Right cardiac atrium (tissue), 5 donors: ENCODE data around the gene GAS2L3. TPM values are rescaled to one million over a fixed set of nuclear protein-coding genes. Genes with fewer than 3 reads are reported as not detected.

Experiments
- ATAC-seq, 2 donors: fragments of 200-7000 bp; cut with Tn5 transposase; one replicate each; pipeline versions ENCODE4 v1.8.0 to v1.9.1; 2020; ENCODE audit warnings: moderate library complexity in 2 of 2, mild to moderate bottlenecking in 1 of 2
- DNase-seq, 3 donors: peaks; one replicate each; pipeline ENCODE4 v3.0.0-alpha.2; 2020
- H3K27ac ChIP-seq: one replicate; pipeline ENCODE4 v1.5.1; 2013; ENCODE audit warnings: mild to moderate bottlenecking, low read length, control low read depth, moderate library complexity
- H3K27me3 ChIP-seq: one replicate; pipeline ENCODE4 v1.6.1; 2013; ENCODE audit not compliant: control insufficient read depth, insufficient read depth
- H3K4me1 ChIP-seq: one replicate; pipeline ENCODE4 v1.6.1; 2013; ENCODE audit warnings: low read length; ENCODE audit not compliant: control insufficient read depth, insufficient read depth
- H3K4me3 ChIP-seq: one replicate; pipeline ENCODE4 v1.5.1; 2013; ENCODE audit warnings: low read length, control low read depth
- H3K9me3 ChIP-seq: one replicate; pipeline ENCODE4 v1.6.1; 2013; ENCODE audit warnings: low read length; ENCODE audit not compliant: control insufficient read depth
- WGBS: extraction: QIAGEN DNeasy Blood & Tissue Kit; methylation state at CpG from one replicate; pipeline ENCODE4 v1.1.7; 2013; 5-methylcytosine and 5-hydroxymethylcytosine counted together
- intact Hi-C, 4 donors: fragments of 100-400 bp; cut with DNase I; formaldehyde crosslinking; loops; one replicate each; pipeline versions ENCODE4 v1.11.0 to v1.14.0; 2022 to 2023
- long read RNA-seq, 4 donors: library from polyadenylated mRNA; unstranded; transcript quantifications; one replicate each; pipeline ENCODE4 v2.0.0, GENCODE V29; 2020 to 2021
- polyA plus RNA-seq: library from polyadenylated mRNA; stranded (reverse); fragments of 200-250 nt; gene quantifications from one replicate; pipeline ENCODE4 v1.2.3, GENCODE V29; 2013
- total RNA-seq, 4 donors: library from RNA; stranded (reverse); fragmentation: NEBNext Ultra II Directional; extraction: Animal tissue kit (Norgen Biotek cat#: 25700); gene quantifications; one replicate each; pipeline ENCODE4 v1.2.1, GENCODE V29; 2021
- donor health status: healthy with polysubstance abuse.
- donor health status: DM: no; HTN: yes; CAD: no.
- donor health status: DM: no; HTN: no; CAD: no.
- donor health status: DM: no; HTN: yes; CAD: no; lungs with severe emphysema.
- donor health status: DM: yes; HTN: yes; CAD: no.

GAS2L3 gene
- total RNA-seq (1 to 10 TPM; 3.0 to 3.7 (median 3.3) TPM), polyA plus RNA-seq (1.4 TPM)
- long read RNA-seq, donor 1, partial matches to known transcripts, result 0 of 1 reads
- long read RNA-seq, donor 1, other reads (novel, unspliced or antisense), result 1 of 1 reads
- long read RNA-seq, donor 2, result 0 reads
- long read RNA-seq, donor 3, partial matches to known transcripts, result 0 of 2 reads
- long read RNA-seq, donor 3, other reads (novel, unspliced or antisense), result 2 of 2 reads
- long read RNA-seq, donor 4, result 0 reads

- intact Hi-C loops, result no loop called here
- no peaks in the 10 kb centered on the region for H3K27me3 ChIP-seq
- peak; percentile 92 to 98 (median 96) for DNase-seq
- peak within 1 kb of the TSS; percentile 68 for H3K4me3 ChIP-seq
- WGBS, result 1% methylated on average over 70 of the region's 70 CpGs
- peak within 1 kb of the TSS; percentile 60 for H3K27ac ChIP-seq
- peaks cover 3% of the 10 kb centered on the region for H3K4me1 ChIP-seq
- peak; percentile 99 to 100 for ATAC-seq
- no peaks in the 10 kb centered on the region for H3K9me3 ChIP-seq
Measured at GRCh38 chr12:100573292-100574186, at the start of gene GAS2L3. Gene GAS2L3 (plus strand): TSS chr12:100573684. CDS start chr12:100594905, 21,221 bp downstream.

- intact Hi-C loops, result no loop called here
- no peak for ATAC-seq
- no peak for DNase-seq
- Histone ChIP-seq H3K4me1 (no peaks in the 10 kb centered on the region), H3K4me3 (no peak overlapping the region), H3K9me3 (no peaks in the 10 kb centered on the region), H3K27me3 (no peaks in the 10 kb centered on the region), H3K27ac (no peak overlapping the region)
- 62% methylated on average over 3 of the region's 3 CpGs for WGBS
Measured at GRCh38 chr12:100528034-100528433, 45.5 kb upstream of the GAS2L3 start.

DNA sequence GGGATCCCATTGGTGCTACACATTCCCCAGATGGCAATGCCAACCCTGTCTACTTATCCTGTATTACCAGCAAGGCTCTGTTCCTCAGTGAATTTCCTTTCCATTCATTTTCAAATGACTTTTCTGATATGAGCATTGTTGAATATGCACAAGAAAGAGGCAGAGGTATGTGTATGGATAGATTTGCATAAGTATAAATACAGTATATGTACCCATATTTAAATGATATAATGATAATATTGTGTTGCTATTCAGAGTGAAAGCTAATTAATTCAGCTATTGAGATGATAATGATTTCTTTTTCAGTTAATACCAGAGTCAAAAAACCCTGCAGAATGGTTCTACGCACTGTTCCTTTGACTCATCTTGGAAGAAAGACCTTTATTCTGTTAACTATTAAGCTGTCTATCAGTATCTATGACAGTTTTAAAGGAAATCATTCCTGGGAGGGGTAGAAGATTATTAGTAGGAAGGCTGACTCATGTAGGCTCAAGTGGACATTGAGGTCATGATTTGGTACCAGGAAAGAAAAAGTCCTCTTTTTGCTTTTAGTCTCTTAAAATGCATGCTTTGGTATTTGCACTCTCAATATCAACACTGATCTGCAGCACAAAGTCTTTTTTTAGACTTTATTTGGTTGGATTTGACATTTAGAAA is 44.9 kb upstream of the GAS2L3 start:
- Histone ChIP-seq H3K4me1 (no peaks in the 10 kb centered on the region), H3K27ac (no peak overlapping the region), H3K4me3 (no peak overlapping the region), H3K27me3 (no peaks in the 10 kb centered on the region), H3K9me3 (no peaks in the 10 kb centered on the region)
- DNase-seq (no peak), ATAC-seq (no peak)
- 89% methylated on average over 1 of the region's 1 CpG for WGBS
- intact Hi-C loops, result no loop called here

- H3K27me3 ChIP-seq, result no peaks in the 10 kb centered on the region
- 91% methylated on average over 2 of the region's 2 CpGs for WGBS
Measured at GRCh38 chr12:100529756-100530350, 43.6 kb upstream of the GAS2L3 start.

DNA sequence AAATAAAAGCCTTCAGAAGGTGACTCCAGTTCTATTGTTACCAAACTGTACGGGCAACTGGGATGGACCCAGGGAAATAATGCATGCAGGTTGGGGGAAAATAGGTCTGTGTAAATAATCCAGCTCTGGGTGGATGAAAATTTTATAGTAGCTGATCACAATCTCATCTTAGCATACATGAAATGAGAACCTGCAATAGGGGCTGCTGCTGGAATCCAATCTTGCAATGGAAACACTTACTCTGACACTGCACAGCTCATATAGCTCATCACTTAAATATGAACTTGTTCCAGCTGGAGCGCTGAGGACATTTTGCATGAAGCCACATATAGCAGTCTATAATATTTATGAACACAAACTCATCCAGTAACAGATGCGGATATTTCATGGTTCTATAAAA is 40.1 kb upstream of the GAS2L3 start:
- Histone ChIP-seq H3K9me3 (no peaks in the 10 kb centered on the region), H3K27ac (no peak overlapping the region), H3K27me3 (no peaks in the 10 kb centered on the region), H3K4me3 (no peak overlapping the region), H3K4me1 (no peaks in the 10 kb centered on the region)
- 77% methylated on average over 3 of the region's 3 CpGs for WGBS
- intact Hi-C loops, result no loop called here
- DNase-seq (no peak), ATAC-seq (no peak)

More at GRCh38 chr12:100529756-100530350, 43.6 kb upstream of the GAS2L3 start:
- H3K9me3 ChIP-seq, result no peaks in the 10 kb centered on the region
- intact Hi-C loops, result no loop called here
- H3K4me3 ChIP-seq, result no peak overlapping the region
- no peak overlapping the region for H3K27ac ChIP-seq
- H3K4me1 ChIP-seq, result no peaks in the 10 kb centered on the region
- ATAC-seq (no peak), DNase-seq (no peak)

GRCh38 chr12:100534625-100535227 is 38.8 kb upstream of the GAS2L3 start:
- intact Hi-C loops, result no loop called here
- WGBS, result 74% methylated on average over 6 of the region's 6 CpGs

GRCh38 chr12:100539202-100539601 is 34.3 kb upstream of the GAS2L3 start:
- no peaks in the 10 kb centered on the region for H3K9me3 ChIP-seq
- DNase-seq, result peak in 2 of 3 donors; percentile 38 to 75
- ATAC-seq, result no peak
- H3K27me3 ChIP-seq, result no peaks in the 10 kb centered on the region
- no peaks in the 10 kb centered on the region for H3K4me1 ChIP-seq
- no peak overlapping the region for H3K27ac ChIP-seq
- H3K4me3 ChIP-seq, result no peak overlapping the region
- intact Hi-C loops, result no loop called here
- 29% methylated on average over 2 of the region's 2 CpGs for WGBS

More at GRCh38 chr12:100534625-100535227, 38.8 kb upstream of the GAS2L3 start:
- H3K4me1 ChIP-seq, result no peaks in the 10 kb centered on the region
- H3K9me3 ChIP-seq, result no peaks in the 10 kb centered on the region
- H3K27ac ChIP-seq, result no peak overlapping the region
- H3K4me3 ChIP-seq, result no peak overlapping the region
- no peak for DNase-seq
- no peaks in the 10 kb centered on the region for H3K27me3 ChIP-seq
- ATAC-seq, result no peak

- Histone ChIP-seq H3K4me3 (no peak overlapping the region), H3K27ac (no peak overlapping the region), H3K27me3 (no peaks in the 10 kb centered on the region), H3K4me1 (no peaks in the 10 kb centered on the region), H3K9me3 (no peaks in the 10 kb centered on the region)
- intact Hi-C loops, result no loop called here
- ATAC-seq, result no peak
- 92% methylated on average over 4 of the region's 4 CpGs for WGBS
- no peak for DNase-seq
Measured at GRCh38 chr12:100544165-100544564, 29.3 kb upstream of the GAS2L3 start.

- 93% methylated on average over 1 of the region's 1 CpG for WGBS
- no peak overlapping the region for H3K4me3 ChIP-seq
- H3K27ac ChIP-seq, result no peak overlapping the region
- H3K4me1 ChIP-seq, result no peaks in the 10 kb centered on the region
- H3K27me3 ChIP-seq, result no peaks in the 10 kb centered on the region
- intact Hi-C loops, result no loop called here
- no peaks in the 10 kb centered on the region for H3K9me3 ChIP-seq
- no peak for DNase-seq
- ATAC-seq, result no peak
Measured at GRCh38 chr12:100545092-100545491, 28.4 kb upstream of the GAS2L3 start.

DNA sequence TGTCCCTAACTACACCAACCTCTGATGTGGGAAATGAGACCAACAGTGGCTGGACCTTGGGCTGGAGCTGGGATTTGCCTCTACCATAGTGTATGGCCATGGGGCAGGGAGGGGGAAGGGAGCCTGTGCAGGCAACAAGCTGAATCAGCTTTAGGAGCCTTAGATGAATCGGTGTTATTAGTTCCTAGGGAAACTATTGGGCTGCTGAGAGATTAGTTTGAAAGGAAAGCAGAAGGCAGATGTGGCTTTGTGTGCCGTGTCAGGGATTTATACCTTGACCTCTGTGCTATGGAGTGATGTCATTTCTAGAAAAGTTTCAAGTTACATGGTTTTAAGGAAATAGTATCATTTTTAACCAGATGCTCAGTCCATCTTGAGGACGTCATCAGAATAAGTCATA is 19.5 kb upstream of the GAS2L3 start:
- Histone ChIP-seq H3K27me3 (no peaks in the 10 kb centered on the region), H3K27ac (no peak overlapping the region), H3K4me3 (no peak overlapping the region), H3K9me3 (no peaks in the 10 kb centered on the region), H3K4me1 (no peaks in the 10 kb centered on the region)
- DNase-seq, result no peak
- WGBS, result 53% methylated on average over 3 of the region's 3 CpGs
- intact Hi-C loops, result loop anchor here in 3 of 4 donors (10.0 kb wide), 2 partner anchors 209 to 319 kb away; no protein-coding TSS in a partner anchor
- no peak for ATAC-seq
